ENCODE results near the gene PDE11A.

PDE11A gene

GRCh38 chr2:177916342-177916741 is 156.2 kb downstream of the PDE11A start:
- no peak for DNase-seq

GRCh38 chr2:177914247-177914646 is 158.3 kb downstream of the PDE11A start:
- no peak for DNase-seq

GRCh38 chr2:177909962-177910361 is 162.6 kb downstream of the PDE11A start:
- no peak for DNase-seq

GRCh38 chr2:177908824-177909223 is 163.8 kb downstream of the PDE11A start:
- no peak for DNase-seq

DNA sequence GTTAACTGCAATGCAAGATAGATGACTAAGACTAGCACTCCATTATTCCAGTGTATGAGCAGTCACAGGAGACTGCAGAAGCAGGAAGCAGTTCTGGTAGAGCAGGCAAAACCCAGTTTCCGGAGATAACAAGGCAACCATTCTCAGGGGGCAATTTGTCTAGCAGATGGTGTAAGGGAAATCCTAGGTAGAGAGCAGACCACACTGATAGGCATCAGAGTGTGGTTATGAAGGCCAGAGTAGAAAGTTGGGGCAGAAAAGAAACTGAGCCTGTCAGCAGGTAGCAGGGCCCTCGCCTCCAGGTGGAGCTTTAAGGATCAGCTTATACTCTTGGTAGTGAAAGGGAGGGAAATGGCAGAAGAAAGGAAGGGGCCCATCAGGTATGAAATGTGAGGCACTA is 164.4 kb downstream of the PDE11A start:
- no peak for DNase-seq

- peak; percentile 1 for DNase-seq
Measured at GRCh38 chr2:177906041-177906718, 166.4 kb downstream of the PDE11A start.

DNA sequence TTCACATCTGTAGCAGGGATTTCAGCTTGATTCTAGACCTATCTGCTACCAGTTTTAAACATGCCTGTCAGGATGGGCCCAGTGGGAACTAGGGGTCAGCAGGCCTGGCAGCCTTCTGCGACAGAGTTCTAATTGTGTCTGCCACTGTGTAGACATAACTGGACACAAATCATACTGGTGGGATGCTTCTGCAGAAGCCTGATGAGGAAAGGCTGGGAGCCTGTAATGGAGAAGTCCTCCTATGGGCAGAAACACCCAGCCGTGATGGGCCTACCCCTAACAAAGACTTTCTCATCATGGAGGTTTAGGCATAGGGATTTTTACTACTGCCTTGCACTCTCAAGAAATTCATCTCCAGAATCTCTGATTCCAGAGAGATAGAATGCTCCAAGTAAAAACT is 166.9 kb downstream of the PDE11A start:
- DNase-seq, result no peak

- DNase-seq, result no peak
Measured at GRCh38 chr2:177902395-177903163, 170.0 kb downstream of the PDE11A start.

GRCh38 chr2:177900082-177900481 is 172.5 kb downstream of the PDE11A start:
- no peak for DNase-seq

- DNase-seq, result no peak
Measured at GRCh38 chr2:177897278-177897677, 175.3 kb downstream of the PDE11A start.

- DNase-seq, result no peak
Measured at GRCh38 chr2:177896587-177896986, 176.0 kb downstream of the PDE11A start.

- no peak for DNase-seq
Measured at GRCh38 chr2:177894546-177894945, 178.0 kb downstream of the PDE11A start.

GRCh38 chr2:177893880-177894279 is 178.7 kb downstream of the PDE11A start:
- DNase-seq, result no peak

GRCh38 chr2:177891533-177891932 is 181.0 kb downstream of the PDE11A start:
- DNase-seq, result no peak

DNA sequence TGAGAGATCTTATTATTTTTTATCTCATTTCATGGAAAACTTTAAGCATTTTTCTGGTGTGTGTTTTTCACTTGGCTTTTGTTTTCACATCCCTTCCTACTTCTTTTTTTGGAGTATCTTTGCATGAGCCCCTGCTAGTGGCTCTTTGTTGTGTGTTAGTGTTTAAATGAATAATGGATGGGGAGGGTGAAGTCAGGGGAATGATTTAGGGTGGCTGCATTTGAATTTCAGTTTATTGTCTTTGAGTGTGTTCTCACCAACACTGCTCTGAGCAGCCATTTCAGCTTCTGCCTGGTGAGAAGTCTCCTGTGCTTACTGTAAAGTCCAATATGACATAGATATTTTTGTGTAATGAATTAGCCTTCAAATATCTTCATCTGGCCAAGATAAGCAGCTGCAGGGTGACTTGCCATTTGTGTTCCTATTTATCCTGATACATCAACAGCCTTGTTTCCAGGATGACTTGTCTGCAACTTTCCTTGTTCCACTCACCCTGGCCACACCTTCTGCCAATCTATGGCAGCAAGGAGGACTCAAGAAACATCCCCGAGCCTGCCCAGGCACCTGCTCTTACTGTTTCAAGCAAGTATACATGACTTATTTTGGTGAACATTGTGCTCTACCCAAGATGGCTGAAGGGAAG is 182.6 kb downstream of the PDE11A start:
- no peak for DNase-seq

DNA sequence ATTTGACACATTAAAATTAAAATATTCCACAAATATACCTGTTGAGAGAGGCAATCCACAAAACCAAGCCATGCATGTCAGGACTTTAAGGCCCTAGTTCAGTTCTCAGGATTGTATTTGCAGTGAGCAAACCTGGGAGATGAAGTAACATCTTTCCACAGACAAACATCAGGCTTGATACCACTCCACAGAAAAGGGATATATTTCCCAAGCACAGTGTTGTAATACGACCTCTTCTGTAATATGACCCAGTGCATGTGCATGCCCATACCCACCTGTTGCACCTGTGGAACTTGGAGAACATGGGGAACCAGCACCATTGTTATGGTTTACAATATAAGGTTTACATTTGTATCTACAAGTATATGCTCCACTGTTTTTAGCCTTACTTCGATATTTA is 184.0 kb downstream of the PDE11A start:
- DNase-seq, result no peak

- no peak for DNase-seq
Measured at GRCh38 chr2:177887722-177888121, 184.9 kb downstream of the PDE11A start.

- DNase-seq, result no peak
Measured at GRCh38 chr2:177886824-177887223, 185.8 kb downstream of the PDE11A start.

DNA sequence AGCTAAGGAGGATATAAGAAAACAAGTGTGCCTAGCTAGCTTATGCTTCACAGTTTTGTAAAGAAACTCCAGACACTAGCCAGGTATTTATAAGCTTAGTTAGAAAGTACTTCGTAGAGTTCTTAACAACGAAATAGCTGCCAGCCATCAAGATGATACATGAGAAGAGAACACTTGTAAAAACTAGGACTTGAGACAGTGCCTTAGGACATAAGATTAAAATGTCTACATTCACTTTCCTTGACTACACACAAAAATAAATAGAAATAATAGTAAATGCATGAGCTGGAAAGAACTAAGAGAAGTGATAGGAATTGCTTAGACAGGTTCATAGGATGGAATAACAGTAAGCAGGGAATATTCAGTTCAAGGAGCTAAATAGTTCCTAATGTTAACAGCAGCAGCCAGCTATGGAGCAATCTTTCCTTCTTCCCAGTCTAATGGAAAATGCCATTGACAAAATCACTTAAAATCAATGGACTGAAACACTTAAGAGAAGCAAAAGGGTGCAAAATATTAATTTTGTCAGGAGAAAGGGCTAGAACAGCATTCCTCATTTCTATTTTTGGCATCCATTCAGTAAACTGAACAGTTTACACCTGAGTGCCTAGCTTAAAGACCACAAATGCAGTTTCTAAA is 186.6 kb downstream of the PDE11A start:
- no peak for DNase-seq

GRCh38 chr2:177883177-177883576 is 189.4 kb downstream of the PDE11A start:
- no peak for DNase-seq

GRCh38 chr2:177882501-177882900 is 190.1 kb downstream of the PDE11A start:
- no peak for DNase-seq

DNA sequence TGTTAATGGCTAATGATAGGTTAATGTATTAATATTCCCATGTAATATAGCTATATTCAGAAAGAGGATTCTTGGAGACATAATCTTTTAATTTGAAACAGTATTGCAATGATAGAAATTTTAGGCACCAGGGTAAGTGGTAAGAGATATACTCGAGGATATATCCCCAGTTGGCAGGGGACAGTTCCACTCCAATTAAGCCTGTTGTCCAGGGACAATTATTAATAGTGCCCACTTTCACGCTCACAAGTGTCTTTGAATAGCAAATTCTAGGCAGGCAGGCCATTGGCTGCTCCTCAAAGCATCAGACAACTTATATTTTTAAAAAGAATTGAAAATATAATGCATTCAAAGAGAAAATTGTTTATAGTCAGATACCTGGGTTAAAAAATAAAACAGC is 190.7 kb downstream of the PDE11A start:
- no peak for DNase-seq

GRCh38 chr2:177881008-177881747 is 191.4 kb downstream of the PDE11A start:
- DNase-seq, result no peak

All from NCI-H187 treated with DMSO at 0.1 percent for 48 hours (cell line).